Measurements from ENCODE around the gene OST4. TPM values are rescaled to one million over a fixed set of nuclear protein-coding genes. Genes with fewer than 3 reads are reported as not detected.
A peak's percentile ranks its signal among the peaks of the same experiment; 100 is the strongest.

Gene OST4
- total RNA-seq, 4 donors from 2014 or later: 92.7 to 320 (median 202) TPM

DNA sequence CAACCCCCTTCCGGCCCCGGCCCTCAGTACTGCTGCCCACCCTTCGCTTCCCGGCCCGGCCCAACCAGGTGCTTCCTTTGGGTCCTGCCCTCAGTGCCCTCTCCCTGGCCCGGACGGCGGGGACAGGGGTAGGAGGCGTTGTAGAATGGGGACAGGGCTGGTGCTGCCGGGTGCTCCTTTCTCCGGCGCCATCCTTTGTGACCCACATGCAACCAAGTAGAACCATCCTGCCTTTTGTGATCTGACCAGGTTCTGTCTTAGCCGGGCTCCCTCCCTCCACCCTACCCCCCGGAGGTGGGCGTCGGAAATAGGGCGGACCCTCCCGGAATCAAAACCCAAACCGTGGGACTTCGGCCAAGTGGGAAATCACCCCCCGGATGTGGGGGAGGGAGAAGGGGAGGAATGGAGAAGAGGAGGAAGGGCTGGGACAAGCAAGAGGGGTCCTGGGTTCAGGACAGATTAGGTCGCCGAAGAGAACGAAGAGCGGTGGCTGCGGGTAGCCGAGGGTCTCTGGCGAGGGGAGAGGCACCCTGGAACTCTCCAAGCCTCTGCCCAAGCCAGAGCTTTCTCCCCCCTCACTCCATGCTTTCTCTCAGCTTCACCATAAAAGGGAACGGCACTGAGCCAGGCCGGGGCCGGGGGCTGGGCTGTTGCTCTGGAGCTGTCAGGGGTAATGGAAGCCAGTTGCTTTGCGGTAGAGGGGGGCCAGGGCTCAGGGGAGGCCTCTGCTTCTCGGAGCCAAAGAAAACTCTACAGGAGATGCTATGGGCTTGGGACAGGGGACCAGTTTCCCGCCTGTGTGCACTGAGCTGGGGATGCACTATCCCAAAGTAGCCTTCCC is 756 bp upstream of the OST4 start:
- Histone ChIP-seq H3K9me3 (no peaks in the 10 kb centered on the region), H3K36me3 (no peaks in the 10 kb centered on the region), H3K27me3 (no peaks in the 10 kb centered on the region), H3K4me1 (peaks cover 15 to 71% (median 43%) of the 10 kb centered on the region in 4 donors), H3K27ac (peak overlapping the region; percentile 92 to 96 (median 95)), H3K4me3 (peak overlapping the region; percentile 68 to 98 (median 85))
- TF ChIP-seq POLR2A (IDR thresholded peaks at IDR 0.05): no peak
- peak; percentile 58 for TF ChIP-seq EP300 (IDR thresholded peaks at IDR 0.05; ENCODE audit: low read depth)
- peak; percentile 54 to 85 (median 59) for TF ChIP-seq POLR2AphosphoS5 (IDR thresholded peaks at IDR 0.05)
- TF ChIP-seq, protein P1, sequence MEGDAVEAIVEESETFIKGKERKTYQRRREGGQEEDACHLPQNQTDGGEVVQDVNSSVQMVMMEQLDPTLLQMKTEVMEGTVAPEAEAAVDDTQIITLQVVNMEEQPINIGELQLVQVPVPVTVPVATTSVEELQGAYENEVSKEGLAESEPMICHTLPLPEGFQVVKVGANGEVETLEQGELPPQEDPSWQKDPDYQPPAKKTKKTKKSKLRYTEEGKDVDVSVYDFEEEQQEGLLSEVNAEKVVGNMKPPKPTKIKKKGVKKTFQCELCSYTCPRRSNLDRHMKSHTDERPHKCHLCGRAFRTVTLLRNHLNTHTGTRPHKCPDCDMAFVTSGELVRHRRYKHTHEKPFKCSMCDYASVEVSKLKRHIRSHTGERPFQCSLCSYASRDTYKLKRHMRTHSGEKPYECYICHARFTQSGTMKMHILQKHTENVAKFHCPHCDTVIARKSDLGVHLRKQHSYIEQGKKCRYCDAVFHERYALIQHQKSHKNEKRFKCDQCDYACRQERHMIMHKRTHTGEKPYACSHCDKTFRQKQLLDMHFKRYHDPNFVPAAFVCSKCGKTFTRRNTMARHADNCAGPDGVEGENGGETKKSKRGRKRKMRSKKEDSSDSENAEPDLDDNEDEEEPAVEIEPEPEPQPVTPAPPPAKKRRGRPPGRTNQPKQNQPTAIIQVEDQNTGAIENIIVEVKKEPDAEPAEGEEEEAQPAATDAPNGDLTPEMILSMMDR (IDR thresholded peaks at IDR 0.05): no peak
- DNase-seq: peak; percentile 75
- intact Hi-C loops (cut with DNase I; ENCODE audit: low total_unique reads) (no loop called here), in situ Hi-C loops (cut with MboI; ENCODE audit: low pct_ligation_motif_present in 1 of 4, low pct_unique_long_range_greater_than_20kb in 1 of 4, low sequenced_read_pairs in 3 of 4) (no loop called here)
- WGBS, 2 donors (ENCODE audit: low coverage in 1 of 2): 15 to 60% methylated on average over 3 to 24 of the region's 34 CpGs

DNA sequence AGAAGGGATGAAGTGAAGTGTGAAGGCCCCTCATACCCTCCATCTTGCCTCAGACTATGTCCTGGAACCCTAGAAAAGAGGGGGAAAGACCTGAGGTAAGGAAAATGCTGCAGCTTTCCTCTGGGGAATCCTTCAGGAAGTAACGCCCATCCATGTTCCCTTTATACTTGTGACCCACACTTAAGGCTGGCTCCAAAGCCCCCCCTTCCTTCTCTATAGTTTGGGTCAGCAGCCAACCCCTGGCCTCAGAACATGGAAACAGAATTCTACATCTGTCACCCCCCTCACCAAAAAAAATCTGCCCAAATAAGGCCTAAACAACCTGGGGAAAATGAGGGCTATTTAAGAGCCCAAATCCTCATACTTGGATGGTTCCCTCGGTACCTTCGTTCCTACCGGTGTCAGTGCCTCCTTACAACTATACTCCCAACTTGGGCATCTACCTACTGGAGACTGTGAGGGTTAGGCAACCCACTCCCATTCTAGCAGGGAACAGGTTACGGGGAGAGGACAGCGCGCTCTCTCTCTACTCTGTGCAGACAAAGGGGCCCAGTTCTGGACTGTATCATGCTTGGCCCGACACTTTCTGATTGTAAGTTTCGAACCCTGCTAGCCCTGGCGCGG is 689 bp downstream of the OST4 start:
- intact Hi-C loops (cut with DNase I; ENCODE audit: low total_unique reads): no loop called here
- no peak for TF ChIP-seq POLR2AphosphoS5 (IDR thresholded peaks at IDR 0.05)
- TF ChIP-seq POLR2A (IDR thresholded peaks at IDR 0.05): no peak
- TF ChIP-seq EP300 (IDR thresholded peaks at IDR 0.05; ENCODE audit: low read depth): no peak
- TF ChIP-seq, protein P1 (IDR thresholded peaks at IDR 0.05): no peak
- Histone ChIP-seq H3K4me1 (peaks cover 15 to 59% (median 41%) of the 10 kb centered on the region in 4 donors), H3K27ac (peak overlapping the region; percentile 92 to 96 (median 95)), H3K9me3 (no peaks in the 10 kb centered on the region), H3K36me3 (no peaks in the 10 kb centered on the region), H3K27me3 (no peaks in the 10 kb centered on the region), H3K4me3 (peak overlapping the region; percentile 68 to 98 (median 82))
- WGBS, 2 donors (ENCODE audit: low coverage in 1 of 2): 2% methylated on average over 11 of the region's 11 CpGs; no CpG with 5 or more reads in 1 of the 2 donors
- DNase-seq: no peak
- in situ Hi-C loops (cut with MboI; ENCODE audit: low pct_ligation_motif_present in 1 of 4, low pct_unique_long_range_greater_than_20kb in 1 of 4, low sequenced_read_pairs in 3 of 4): no loop called here

DNA sequence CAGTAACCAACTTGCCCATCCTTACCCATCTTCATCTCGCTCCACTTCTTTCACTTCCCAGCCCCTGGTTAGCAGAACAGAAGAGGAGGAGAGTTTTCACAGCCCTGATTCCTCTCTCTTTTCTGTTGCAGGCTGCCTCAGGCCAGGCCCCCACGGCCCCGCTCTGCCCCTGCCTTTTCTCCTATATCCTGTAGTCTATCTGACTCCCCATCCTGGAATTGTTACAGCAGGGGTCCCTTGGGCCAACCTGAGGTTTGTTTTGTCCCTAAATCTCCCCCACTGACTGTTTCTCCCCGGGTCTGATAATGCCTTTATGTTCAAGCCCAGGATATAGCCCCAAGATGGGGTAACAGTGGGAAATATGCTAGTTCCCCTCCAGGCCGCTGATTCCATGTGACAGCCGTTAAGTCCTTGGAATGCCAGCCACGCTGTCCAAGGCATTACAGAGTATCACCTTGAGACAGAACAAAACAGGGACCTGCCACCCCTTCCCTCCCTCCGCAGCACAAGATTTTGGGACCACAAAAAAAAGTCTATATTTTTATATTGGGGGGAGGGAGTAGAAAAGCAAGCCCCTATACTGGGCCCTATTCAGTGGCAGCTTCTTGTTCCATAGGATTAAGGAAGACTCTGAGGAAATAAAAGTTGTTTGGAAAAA is 1.4 kb downstream of the OST4 start:
- no peaks in the 10 kb centered on the region for H3K27me3 ChIP-seq
- peak overlapping the region in 2 of 4 donors; percentile 78 to 98 for H3K4me3 ChIP-seq
- intact Hi-C loops (cut with DNase I; ENCODE audit: low total_unique reads) (no loop called here), in situ Hi-C loops (cut with MboI; ENCODE audit: low pct_ligation_motif_present in 1 of 4, low pct_unique_long_range_greater_than_20kb in 1 of 4, low sequenced_read_pairs in 3 of 4) (no loop called here)
- no peak for DNase-seq
- no peaks in the 10 kb centered on the region for H3K36me3 ChIP-seq
- peak overlapping the region; percentile 92 to 96 (median 95) for H3K27ac ChIP-seq
- H3K4me1 ChIP-seq: peaks cover 15 to 52% (median 38%) of the 10 kb centered on the region in 4 donors
- WGBS, 2 donors (ENCODE audit: low coverage in 1 of 2): 83 to 88% methylated on average over 5 to 8 of the region's 8 CpGs
- H3K9me3 ChIP-seq: no peaks in the 10 kb centered on the region
- TF ChIP-seq POLR2AphosphoS5 (IDR thresholded peaks at IDR 0.05) (no peak), POLR2A (IDR thresholded peaks at IDR 0.05) (no peak), EP300 (IDR thresholded peaks at IDR 0.05; ENCODE audit: low read depth) (no peak)
- TF ChIP-seq, protein P1 (IDR thresholded peaks at IDR 0.05): no peak

DNA sequence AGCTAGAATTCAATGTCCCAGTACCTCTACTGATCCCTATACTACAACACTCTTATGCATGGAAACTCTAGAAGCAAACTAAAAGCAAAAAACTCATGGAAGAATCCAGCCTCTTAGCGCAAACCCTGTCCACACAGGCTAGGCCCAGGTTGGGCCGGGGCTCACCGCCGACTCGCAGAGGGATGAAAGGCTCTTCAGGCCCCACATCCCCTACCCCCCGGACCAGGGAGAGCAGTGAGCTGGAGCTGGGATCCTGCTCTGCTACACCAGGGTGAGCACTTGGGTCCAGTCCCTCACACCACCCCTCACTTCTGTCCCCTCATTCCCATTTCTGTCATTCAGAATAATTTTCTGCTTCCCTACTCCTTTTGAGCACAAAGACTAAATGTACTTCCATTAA is 2.0 kb downstream of the OST4 start:
- no peak overlapping the region for H3K27ac ChIP-seq
- in situ Hi-C loops (cut with MboI; ENCODE audit: low pct_ligation_motif_present in 1 of 4, low pct_unique_long_range_greater_than_20kb in 1 of 4, low sequenced_read_pairs in 3 of 4) (no loop called here), intact Hi-C loops (cut with DNase I; ENCODE audit: low total_unique reads) (no loop called here)
- H3K36me3 ChIP-seq: no peaks in the 10 kb centered on the region
- peaks cover 15 to 46% (median 34%) of the 10 kb centered on the region in 4 donors for H3K4me1 ChIP-seq
- no peak overlapping the region for H3K4me3 ChIP-seq
- no peak for DNase-seq
- TF ChIP-seq POLR2AphosphoS5 (IDR thresholded peaks at IDR 0.05): no peak
- TF ChIP-seq, protein P1 (IDR thresholded peaks at IDR 0.05): no peak
- TF ChIP-seq EP300 (IDR thresholded peaks at IDR 0.05; ENCODE audit: low read depth): no peak
- TF ChIP-seq POLR2A (IDR thresholded peaks at IDR 0.05): no peak
- H3K9me3 ChIP-seq: no peaks in the 10 kb centered on the region
- H3K27me3 ChIP-seq: no peaks in the 10 kb centered on the region
- 97 to 100% methylated on average over 1 to 6 of the region's 6 CpGs for WGBS, 2 donors (ENCODE audit: low coverage in 1 of 2)
